Spleen (tissue), 11 donors: ENCODE results near the gene PLA2G4A. TPM values are rescaled to one million over a fixed set of nuclear protein-coding genes. Genes with fewer than 3 reads are reported as not detected.

Source experiments
- DNase-seq: peaks from one replicate; pipeline ENCODE4 v3.0.0-alpha.2; 2020
- H3K27ac ChIP-seq, 8 donors: fragments of 200-600 bp; sonication (generic) in 7 of 8; 1 replicate in 4 of 8; 2 replicates in 4 of 8; pipeline versions ENCODE4 v1.5.0 to v1.8.0; 2016 to 2021; ENCODE audit warnings: inconsistent platforms in 4 of 8, mild to moderate bottlenecking in 4 of 8, moderate library complexity in 1 of 8
- H3K27me3 ChIP-seq, 7 donors: fragments of 200-600 bp; sonication (generic) in 6 of 7; replicated peaks in 1 of 7; 1 replicate in 4 of 7; 2 replicates in 3 of 7; pipeline versions ENCODE4 v1.5.0 to v1.8.0; 2016 to 2021; ENCODE audit warnings: inconsistent platforms in 3 of 7, mild to moderate bottlenecking in 1 of 7
- H3K36me3 ChIP-seq, 6 donors: fragments of 200-600 bp; sonication (generic) in 5 of 6; 1 replicate in 4 of 6; 2 replicates in 2 of 6; pipeline versions ENCODE4 v1.5.0 to v1.8.0; 2016 to 2021; ENCODE audit warnings: inconsistent platforms in 2 of 6
- H3K4me1 ChIP-seq, 6 donors: fragments of 200-600 bp; sonication (generic) in 5 of 6; 1 replicate in 3 of 6; 2 replicates in 3 of 6; pipeline versions ENCODE4 v1.5.0 to v1.8.0; 2016 to 2021; ENCODE audit warnings: inconsistent platforms in 3 of 6
- H3K4me3 ChIP-seq, 8 donors: fragments of 200-600 bp; sonication (generic) in 7 of 8; 1 replicate in 4 of 8; 2 replicates in 4 of 8; pipeline versions ENCODE4 v1.5.0 to v1.8.0; 2016 to 2021; ENCODE audit warnings: inconsistent platforms in 4 of 8, mild to moderate bottlenecking in 4 of 8, moderate library complexity in 2 of 8
- H3K9me3 ChIP-seq, 8 donors: fragments of 200-600 bp; sonication (generic) in 7 of 8; 1 replicate in 4 of 8; 2 replicates in 4 of 8; pipeline versions ENCODE4 v1.5.0 to v1.8.0; 2016 to 2021; ENCODE audit warnings: inconsistent platforms in 4 of 8
- CTCF ChIP-seq, 11 experiments: fragments of 200-600 bp in 7 of 11; fragments of 450-650 bp in 4 of 11; sonication (generic) in 4 of 11; IDR thresholded peaks in 8 of 11; conservative IDR thresholded peaks in 3 of 11; 1 replicate in 7 of 11; 2 replicates in 4 of 11; pipeline versions ENCODE4 v1.4.0 to v1.8.0; 2016 to 2021; ENCODE audit warnings: antibody characterized with exemption in 11 of 11, inconsistent platforms in 4 of 11, mild to moderate bottlenecking in 1 of 11
- POLR2A ChIP-seq, 3 donors: fragments of 450-650 bp; IDR thresholded peaks; one replicate each; pipeline ENCODE4 v1.5.1; 2017; ENCODE audit warnings: antibody characterized with exemption in 3 of 3, mild to moderate bottlenecking in 1 of 3
- POLR2AphosphoS5 ChIP-seq, 3 donors: sonication (generic); formaldehyde crosslinking; IDR thresholded peaks; one replicate each; pipeline ENCODE4 v1.5.1; 2017; ENCODE audit warnings: antibody characterized with exemption in 3 of 3
- WGBS, 5 donors: extraction: QIAGEN DNeasy Blood & Tissue Kit in 3 of 5; methylation state at CpG; one replicate each; pipeline versions ENCODE4 v1.1.5 to v1.1.7; 2013 to 2018; 5-methylcytosine and 5-hydroxymethylcytosine counted together
- intact Hi-C: fragments of 100-400 bp; cut with DNase I; formaldehyde crosslinking; loops from one replicate; pipeline ENCODE4 v1.15.0; 2023; ENCODE audit warnings: low total_unique reads
- polyA plus RNA-seq, 3 donors: library from polyadenylated mRNA; stranded (reverse); fragments of 200-250 nt; gene quantifications; one replicate each; pipeline ENCODE4 v1.2.1, GENCODE V29; 2013
- total RNA-seq, 7 donors: library from RNA; depleted of rRNA in 3 of 7; stranded (reverse); fragments of >200 nt in 3 of 7; fragmentation: NEBNext Ultra II Directional in 4 of 7; extraction: Animal tissue kit (Norgen Biotek cat#: 25700) in 4 of 7; gene quantifications; one replicate each; pipeline versions ENCODE4 v1.1.0 to v1.2.1, GENCODE V29; 2016 to 2021
- donor health status: healthy with polysubstance abuse.
- donor health status: DM: no; HTN: no; CAD: no; lungs with moderate emphysema.
- donor health status: DM: no; HTN: no; CAD: no.
- donor health status: Bipolar disorder and iron deficiency.
- donor health status: healthy.
- donor health status: DM: no; HTN: no; CAD: no.
- donor health status: DM: yes; HTN: yes; CAD: no.

PLA2G4A gene
- total and polyA plus RNA-seq, 10 donors: 1.2 to 11.6 (median 7.2) TPM

- WGBS, 5 donors: 79 to 89% (median 88%) methylated on average over 4 of the region's 4 CpGs
- Histone ChIP-seq H3K36me3 (no peaks in the 10 kb centered on the region), H3K4me1 (peaks cover 0 to 39% (median 16%) of the 10 kb centered on the region in 6 donors), H3K27ac (no peak overlapping the region), H3K9me3 (no peaks in the 10 kb centered on the region), H3K27me3 (no peaks in the 10 kb centered on the region), H3K4me3 (no peak overlapping the region)
- TF ChIP-seq POLR2AphosphoS5 (IDR thresholded peaks at IDR 0.05) (no peak), CTCF (IDR thresholded peaks at IDR 0.05 in 8 of 11, conservative IDR thresholded peaks at IDR 0.05 in 3 of 11) (no peak), POLR2A (IDR thresholded peaks at IDR 0.05) (no peak)
- no peak for DNase-seq
- intact Hi-C loops: no loop called here
Observed at GRCh38 chr1:186842547-186842946, 13.8 kb downstream of the PLA2G4A start.

GRCh38 chr1:186843226-186843625 lies 14.5 kb downstream of the PLA2G4A start:
- Histone ChIP-seq H3K27me3 (no peaks in the 10 kb centered on the region), H3K4me1 (peaks cover 0 to 33% (median 13%) of the 10 kb centered on the region in 6 donors), H3K36me3 (no peaks in the 10 kb centered on the region), H3K27ac (no peak overlapping the region), H3K9me3 (no peaks in the 10 kb centered on the region), H3K4me3 (no peak overlapping the region)
- intact Hi-C loops: no loop called here
- TF ChIP-seq POLR2A (IDR thresholded peaks at IDR 0.05) (no peak), POLR2AphosphoS5 (IDR thresholded peaks at IDR 0.05) (no peak), CTCF (IDR thresholded peaks at IDR 0.05 in 8 of 11, conservative IDR thresholded peaks at IDR 0.05 in 3 of 11) (no peak)
- 35 to 60% (median 45%) methylated on average over 2 of the region's 2 CpGs for WGBS, 5 donors
- no peak for DNase-seq

- Histone ChIP-seq H3K27ac (no peak overlapping the region), H3K9me3 (no peaks in the 10 kb centered on the region), H3K27me3 (no peaks in the 10 kb centered on the region), H3K4me3 (no peak overlapping the region), H3K4me1 (peaks cover 0 to 30% (median 13%) of the 10 kb centered on the region in 6 donors), H3K36me3 (no peaks in the 10 kb centered on the region)
- TF ChIP-seq POLR2A (IDR thresholded peaks at IDR 0.05) (no peak), POLR2AphosphoS5 (IDR thresholded peaks at IDR 0.05) (no peak), CTCF (IDR thresholded peaks at IDR 0.05 in 8 of 11, conservative IDR thresholded peaks at IDR 0.05 in 3 of 11) (no peak)
- intact Hi-C loops: no loop called here
- 91 to 95% (median 93%) methylated on average over 2 of the region's 2 CpGs for WGBS, 5 donors
- no peak for DNase-seq
Observed at GRCh38 chr1:186843931-186844330, 15.2 kb downstream of the PLA2G4A start.

- no peaks in the 10 kb centered on the region for H3K9me3 ChIP-seq
- intact Hi-C loops: no loop called here
- no peak for DNase-seq
- no peak overlapping the region for H3K4me3 ChIP-seq
- H3K4me1 ChIP-seq: peaks cover 0 to 21% (median 5%) of the 10 kb centered on the region in 6 donors
- WGBS, 5 donors: 24 to 34% (median 25%) methylated on average over 3 of the region's 3 CpGs
- no peak for TF ChIP-seq CTCF (IDR thresholded peaks at IDR 0.05 in 8 of 11, conservative IDR thresholded peaks at IDR 0.05 in 3 of 11)
- peak overlapping the region in 5 of 8 donors; percentile 4 to 39 (median 22) for H3K27ac ChIP-seq
- no peaks in the 10 kb centered on the region for H3K36me3 ChIP-seq
- no peaks in the 10 kb centered on the region for H3K27me3 ChIP-seq
Observed at GRCh38 chr1:186845576-186846210, 16.9 kb downstream of the PLA2G4A start.
